HEK293T (cell line): Measurements from ENCODE around the gene ADAM10.

ENCODE experiments used
- CTCF ChIA-PET: fragments of 350-600 bp; formaldehyde crosslinking; extraction: SDS; loops from one replicate; lab custom pipeline; 2021; ENCODE audit warnings: antibody characterized with exemption, inconsistent platforms; lab: Yijun Ruan, JAX
- POLR2A ChIA-PET: fragments of 350-600 bp; formaldehyde crosslinking; extraction: SDS; loops from one replicate; lab custom pipeline; 2020; ENCODE audit warnings: antibody characterized with exemption, inconsistent platforms; lab: Yijun Ruan, JAX
- DNase-seq: peaks from one replicate; pipeline ENCODE4 v3.0.0; 2012; ENCODE audit warnings: mixed read lengths; ENCODE audit errors: extremely low spot score
- ARNT ChIP-seq: fragments of 450-650 bp; IDR thresholded peaks from 2 replicates; pipeline ENCODE4 v1.6.1; 2017; ENCODE audit warnings: mild to moderate bottlenecking
- BHLHE40 ChIP-seq: fragments of 450-650 bp; IDR thresholded peaks from 2 replicates; pipeline ENCODE4 v1.6.1; 2016; ENCODE audit warnings: mild to moderate bottlenecking, moderate library complexity, borderline replicate concordance
- CTBP1 ChIP-seq: fragments of 450-650 bp; IDR thresholded peaks from 2 replicates; pipeline ENCODE4 v1.6.1; 2016; ENCODE audit warnings: borderline replicate concordance
- ELF4 ChIP-seq: fragments of 450-650 bp; IDR thresholded peaks from 2 replicates; pipeline ENCODE4 v1.6.1; 2017; ENCODE audit warnings: antibody characterized with exemption
- FOXA1 ChIP-seq: fragments of 450-650 bp; IDR thresholded peaks from 2 replicates; pipeline ENCODE4 v1.6.1; 2016; ENCODE audit warnings: mild to moderate bottlenecking
- FOXK2 ChIP-seq: fragments of 450-650 bp; IDR thresholded peaks from 2 replicates; pipeline ENCODE4 v1.6.1; 2016; ENCODE audit warnings: mild to moderate bottlenecking
- FOXM1 ChIP-seq: fragments of 450-650 bp; IDR thresholded peaks from 2 replicates; pipeline ENCODE4 v1.6.1; 2017; ENCODE audit warnings: mild to moderate bottlenecking, borderline replicate concordance
- HDGF ChIP-seq: fragments of 450-650 bp; IDR thresholded peaks from 2 replicates; pipeline ENCODE4 v1.6.1; 2017; ENCODE audit warnings: antibody characterized with exemption, borderline replicate concordance
- L3MBTL2 ChIP-seq: fragments of 450-650 bp; conservative IDR thresholded peaks from 2 replicates; pipeline ENCODE4 v1.6.1; 2016; ENCODE audit warnings: mild to moderate bottlenecking
- LEF1 ChIP-seq: fragments of 450-650 bp; IDR thresholded peaks from 2 replicates; pipeline ENCODE4 v1.6.1; 2017; ENCODE audit warnings: mild to moderate bottlenecking, borderline replicate concordance
- NFRKB ChIP-seq: fragments of 450-650 bp; IDR thresholded peaks from 2 replicates; pipeline ENCODE4 v1.6.1; 2016; ENCODE audit warnings: mild to moderate bottlenecking, moderate library complexity
- PKNOX1 ChIP-seq: fragments of 450-650 bp; IDR thresholded peaks from 2 replicates; pipeline ENCODE4 v1.6.1; 2016
- SP1 ChIP-seq: fragments of 450-650 bp; IDR thresholded peaks from 2 replicates; pipeline ENCODE4 v1.6.1; 2017
- SUZ12 ChIP-seq: fragments of 450-650 bp; IDR thresholded peaks from 2 replicates; pipeline ENCODE4 v1.6.1; 2016; ENCODE audit warnings: mild to moderate bottlenecking
- TARDBP ChIP-seq: fragments of 450-650 bp; IDR thresholded peaks from 2 replicates; pipeline ENCODE4 v1.6.1; 2016
- ZNF384 ChIP-seq: fragments of 450-650 bp; IDR thresholded peaks from 2 replicates; pipeline ENCODE4 v1.6.1; 2016

Gene ADAM10

GRCh38 chr15:58558777-58559176 is 190.7 kb downstream of the ADAM10 start:
- TF ChIP-seq PKNOX1 (no peak), ZNF384 (no peak), NFRKB (no peak), TARDBP (no peak), FOXK2 (no peak), L3MBTL2 (no peak), SP1 (no peak), ELF4 (no peak), CTBP1 (no peak), ARNT (no peak), FOXA1 (no peak), BHLHE40 (no peak), FOXM1 (no peak), SUZ12 (no peak), HDGF (no peak), LEF1 (no peak)
- ChIA-PET CTCF (no interaction called here), POLR2A (no interaction called here)
- DNase-seq, result no peak

GRCh38 chr15:58556541-58556940 is 193.0 kb downstream of the ADAM10 start:
- ChIA-PET POLR2A (no interaction called here), CTCF (no interaction called here)
- no peak for DNase-seq
- TF ChIP-seq SUZ12 (no peak), CTBP1 (no peak), TARDBP (no peak), NFRKB (no peak), ELF4 (no peak)

- CTCF ChIA-PET, result no interaction called here
- POLR2A ChIA-PET, result no interaction called here
- TF ChIP-seq TARDBP (no peak), ZNF384 (no peak), SP1 (no peak), PKNOX1 (no peak), BHLHE40 (no peak), FOXM1 (no peak), ELF4 (no peak)
- DNase-seq, result no peak
Observed at GRCh38 chr15:58556028-58556361, 193.5 kb downstream of the ADAM10 start.

- POLR2A ChIA-PET, result no interaction called here
- CTCF ChIA-PET, result no interaction called here
- no peak for DNase-seq
- no peak for TF ChIP-seq BHLHE40
Observed at GRCh38 chr15:58555162-58556027, 194.1 kb downstream of the ADAM10 start.

GRCh38 chr15:58554758-58555157 is 194.7 kb downstream of the ADAM10 start:
- ChIA-PET POLR2A (no interaction called here), CTCF (no interaction called here)
- DNase-seq, result no peak
- no peak for TF ChIP-seq SUZ12
- TF ChIP-seq PKNOX1, result no peak
- no peak for TF ChIP-seq ZNF384
- no peak for TF ChIP-seq CTBP1
- TF ChIP-seq L3MBTL2, result no peak
- no peak for TF ChIP-seq ELF4
- TF ChIP-seq SP1, result no peak
- TF ChIP-seq HDGF, result no peak
- no peak for TF ChIP-seq BHLHE40
- no peak for TF ChIP-seq ARNT
- no peak for TF ChIP-seq FOXM1

GRCh38 chr15:58553365-58553918 is 196.1 kb downstream of the ADAM10 start:
- no peak for DNase-seq
- ChIA-PET CTCF (no interaction called here), POLR2A (no interaction called here)
- TF ChIP-seq FOXK2 (no peak), SP1 (no peak), ELF4 (no peak), FOXA1 (no peak), NFRKB (no peak), LEF1 (no peak), TARDBP (no peak), BHLHE40 (no peak), PKNOX1 (no peak), ARNT (no peak), CTBP1 (no peak), ZNF384 (no peak), L3MBTL2 (no peak)
